Measurements from ENCODE around the gene ASMTL.
"Not testable (repeated sequence)": the region's sequence is repeated elsewhere in the genome, so short reads cannot be mapped to it uniquely, and the experiment has no call there.

Gene ASMTL

DNA sequence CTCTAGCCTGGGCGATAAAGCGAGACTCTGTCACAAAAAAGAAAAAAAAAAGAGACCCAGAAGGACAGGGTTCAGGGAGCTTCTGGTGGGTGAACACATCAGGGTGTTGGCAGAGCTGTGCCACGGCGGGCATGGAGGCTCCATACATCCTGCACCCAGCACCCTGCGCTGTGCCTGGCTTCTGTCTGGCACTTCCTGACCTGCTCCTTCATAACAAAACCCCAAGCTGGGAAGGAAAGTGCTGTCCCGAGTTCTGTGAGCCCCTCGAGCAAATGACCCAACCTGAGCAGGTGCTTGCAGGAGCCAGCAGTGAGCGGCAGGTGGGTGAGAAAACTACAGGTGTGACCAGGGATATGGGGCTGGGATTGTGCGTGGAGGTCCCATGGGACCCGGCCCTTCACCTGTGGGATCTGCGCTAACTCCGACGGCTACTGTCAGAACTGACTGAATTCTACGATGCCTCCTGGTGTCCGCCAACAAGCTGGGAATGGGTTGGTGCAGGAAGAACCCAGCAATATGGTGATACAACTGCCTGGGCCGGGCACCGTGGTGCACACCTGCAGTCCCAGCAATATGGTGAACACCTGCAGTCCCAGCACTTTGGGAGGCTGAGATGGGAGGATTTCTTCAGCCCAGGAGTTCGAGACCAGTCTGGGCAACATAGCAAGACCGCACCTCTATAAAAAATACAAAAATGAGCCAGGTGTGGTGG lies 18.9 kb downstream of the ASMTL start:
- no peak for FAIRE-seq

DNA sequence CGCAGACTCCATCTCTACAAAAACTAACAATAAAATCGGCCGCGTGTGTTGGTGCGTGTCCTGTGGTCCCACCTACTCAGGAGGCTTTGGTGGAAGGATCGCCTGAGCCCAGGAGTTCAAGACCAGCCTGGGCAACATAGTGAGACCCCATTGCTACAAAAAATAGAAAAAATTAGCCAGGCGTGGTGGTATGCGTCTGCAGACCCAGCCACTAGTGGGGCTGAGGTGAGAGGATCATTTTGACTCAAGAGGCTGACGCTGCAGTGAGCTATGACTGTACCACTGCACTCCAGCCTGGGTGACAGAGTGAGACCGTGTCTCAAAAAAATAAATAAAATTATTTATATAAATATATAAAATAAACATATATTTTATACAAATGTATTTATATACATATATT lies 22.3 kb downstream of the ASMTL start:
- no peak for FAIRE-seq

DNA sequence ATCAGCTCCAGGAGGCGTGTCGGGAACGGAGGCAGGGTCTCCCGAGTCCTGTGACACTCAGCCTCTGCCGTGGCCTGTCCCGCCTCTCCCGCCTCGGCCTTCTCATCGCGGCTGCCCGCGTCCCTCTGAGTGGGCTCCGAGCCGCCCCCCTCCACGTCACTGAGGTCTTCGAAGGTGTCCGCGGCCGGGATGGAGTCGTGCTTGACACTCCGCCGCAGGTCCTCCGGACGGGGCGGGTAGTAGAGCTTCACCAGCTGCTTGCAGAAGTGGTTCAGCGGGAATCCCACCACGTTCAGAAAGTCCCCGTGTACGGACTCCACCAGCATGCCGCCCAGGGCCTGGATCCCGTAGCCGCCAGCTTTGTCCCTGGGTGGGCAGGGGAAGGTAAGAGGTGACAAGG lies 25.0 kb downstream of the ASMTL start:
- FAIRE-seq = no peak

DNA sequence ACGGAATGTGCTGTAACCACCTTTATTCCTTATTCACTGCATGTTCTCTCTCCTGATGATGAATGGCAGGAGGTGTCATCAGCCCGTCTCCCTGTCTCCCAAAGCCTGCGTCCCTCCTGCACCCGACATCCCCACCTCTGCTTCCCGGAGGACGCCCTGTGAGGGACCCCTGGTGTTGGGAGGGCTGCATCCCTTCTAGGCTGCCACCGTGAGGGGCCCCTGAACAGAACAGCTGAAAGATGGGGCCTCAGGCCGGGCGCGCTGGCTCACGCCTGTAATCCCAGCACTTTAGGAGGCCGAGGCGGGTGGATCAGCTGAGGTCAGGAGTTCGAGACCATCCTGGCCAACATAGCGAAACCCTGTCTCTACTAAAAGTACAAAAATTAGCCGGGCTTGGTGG lies 26.4 kb downstream of the ASMTL start:
- not testable (repeated sequence) for FAIRE-seq

DNA sequence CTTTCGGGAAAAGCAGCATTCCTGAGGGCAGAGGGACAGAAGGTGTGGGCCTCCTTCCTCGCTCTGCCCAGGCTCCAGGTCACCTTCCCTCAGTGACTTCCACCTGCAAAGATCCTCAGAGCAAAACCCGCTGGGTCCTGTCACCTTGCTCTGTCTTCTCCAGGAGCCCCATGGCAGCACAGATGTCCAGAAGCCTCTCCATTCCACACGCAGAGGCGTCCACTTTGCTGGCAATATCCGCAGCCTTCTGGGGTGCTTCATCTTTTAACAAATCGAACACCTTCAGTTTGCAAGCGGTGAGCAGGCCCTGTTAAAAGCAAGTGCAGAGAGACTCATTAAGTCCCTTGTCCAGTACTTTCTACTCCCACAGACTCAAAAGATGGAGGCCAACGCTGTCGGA lies 27.3 kb downstream of the ASMTL start:
- FAIRE-seq = no peak

DNA sequence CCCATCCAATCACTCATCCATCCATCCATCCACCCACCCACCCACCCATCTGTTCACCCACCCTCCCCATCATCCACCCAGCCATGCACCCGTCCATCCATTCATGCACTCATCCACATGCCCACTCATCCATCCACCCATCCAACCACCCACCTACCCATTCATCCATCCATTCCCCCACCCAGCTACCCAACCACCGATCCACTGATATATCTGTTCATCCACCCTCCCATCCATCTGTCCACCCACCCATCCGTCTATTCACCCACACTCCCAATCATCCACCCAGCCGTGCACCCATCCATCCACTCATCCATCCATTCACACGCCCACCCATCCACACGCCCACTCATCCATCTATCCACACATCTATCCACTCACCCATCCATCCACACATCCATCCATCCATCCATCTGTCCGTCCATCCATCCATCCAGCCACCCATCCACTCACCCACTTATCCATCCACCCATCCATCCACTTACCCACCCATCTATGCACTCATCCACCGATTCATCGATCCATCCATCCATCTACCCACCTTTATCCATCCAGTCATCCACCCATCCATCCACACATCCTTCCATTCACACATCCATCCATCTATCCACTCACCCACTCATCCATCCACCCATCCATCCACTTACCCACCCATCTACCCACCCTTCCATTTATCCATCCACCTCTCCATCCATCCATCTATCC lies 28.4 kb downstream of the ASMTL start:
- FAIRE-seq = no peak

DNA sequence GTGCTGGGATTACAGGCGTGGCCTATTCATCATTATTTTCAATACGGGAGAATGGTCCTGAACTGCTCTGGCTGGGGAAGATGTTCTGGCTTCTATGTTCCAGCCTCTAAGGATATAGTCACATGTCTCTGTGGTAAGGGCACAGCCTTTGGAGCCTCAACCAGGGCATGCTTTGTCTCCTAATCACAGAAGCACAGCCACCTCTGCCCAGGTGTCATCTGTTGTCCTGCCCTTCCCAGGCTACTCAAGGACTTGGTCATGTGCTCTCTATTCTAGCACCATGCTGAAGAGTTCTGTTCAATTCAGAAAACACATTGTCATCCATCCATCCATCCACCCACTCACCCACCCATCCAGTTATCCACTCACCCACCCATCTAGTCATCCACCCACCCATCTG lies 29.5 kb downstream of the ASMTL start:
- FAIRE-seq = no peak

DNA sequence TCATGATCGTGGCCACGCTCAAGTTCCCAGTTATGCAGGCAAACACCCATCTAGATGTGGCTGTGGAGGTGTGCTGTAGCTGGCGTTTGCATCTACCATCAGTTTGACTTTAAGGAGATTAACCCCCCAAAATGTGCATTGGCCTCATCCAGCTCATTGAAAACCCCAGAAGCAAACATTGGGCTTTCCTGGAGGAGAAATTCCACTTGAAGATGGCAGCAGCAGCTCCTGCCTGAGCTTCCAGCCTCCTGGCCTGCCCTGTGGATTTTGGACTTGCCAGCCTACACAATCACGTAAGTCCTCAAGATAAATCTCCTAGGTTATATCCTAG lies 30.6 kb downstream of the ASMTL start:
- FAIRE-seq = no peak

DNA sequence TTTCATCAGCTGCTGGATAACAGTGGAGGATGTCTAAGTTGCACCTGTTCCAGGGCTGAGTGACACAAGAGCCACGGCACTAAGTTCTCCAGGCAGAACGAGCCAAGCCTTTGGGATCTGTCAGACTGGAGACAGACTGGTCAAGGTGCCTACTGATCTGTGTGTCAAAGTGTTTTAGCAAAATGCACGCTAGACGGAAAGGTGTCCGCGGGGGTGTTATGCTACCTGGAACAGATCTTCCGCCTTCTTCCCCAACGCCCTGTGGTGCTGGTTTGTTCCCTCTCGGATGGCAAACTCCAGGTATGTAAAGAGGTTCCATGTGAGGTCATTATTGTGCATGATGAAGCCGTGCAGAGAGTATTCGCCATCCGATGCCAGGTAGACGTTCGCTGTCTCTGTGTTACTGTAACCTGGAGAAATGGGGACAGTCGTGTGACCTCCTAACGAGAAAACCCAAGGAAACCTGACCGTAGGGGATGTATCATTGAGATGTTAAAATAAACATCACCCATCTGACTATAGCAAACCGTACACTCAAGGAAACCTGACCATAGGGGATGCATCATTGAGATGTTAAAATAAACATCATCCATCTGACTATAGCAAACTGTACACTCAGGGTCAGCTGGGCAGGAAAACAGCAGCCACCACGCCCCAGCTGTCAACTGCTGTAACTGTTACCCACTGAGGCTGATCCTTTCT lies 31.1 kb downstream of the ASMTL start:
- no peak for FAIRE-seq

DNA sequence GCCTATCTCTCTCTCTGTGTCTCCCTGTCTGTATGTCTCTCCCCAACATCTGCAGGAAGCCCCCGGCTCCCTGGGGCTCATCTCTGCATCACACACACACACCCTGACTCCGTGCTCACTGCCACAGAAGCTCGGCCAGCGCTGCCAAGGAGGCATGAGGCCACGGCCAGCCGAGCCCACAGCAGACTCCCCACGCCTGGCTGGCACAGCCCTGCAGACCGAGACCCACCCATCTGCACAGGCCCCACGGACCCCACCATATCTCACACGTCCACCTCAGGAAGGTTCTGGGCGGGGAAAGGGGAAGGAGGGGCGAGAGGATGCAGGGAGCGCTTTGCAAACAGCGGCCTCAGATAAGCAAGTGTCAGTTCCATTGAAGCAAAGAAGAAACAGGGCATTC lies 32.3 kb downstream of the ASMTL start:
- no peak for FAIRE-seq

DNA sequence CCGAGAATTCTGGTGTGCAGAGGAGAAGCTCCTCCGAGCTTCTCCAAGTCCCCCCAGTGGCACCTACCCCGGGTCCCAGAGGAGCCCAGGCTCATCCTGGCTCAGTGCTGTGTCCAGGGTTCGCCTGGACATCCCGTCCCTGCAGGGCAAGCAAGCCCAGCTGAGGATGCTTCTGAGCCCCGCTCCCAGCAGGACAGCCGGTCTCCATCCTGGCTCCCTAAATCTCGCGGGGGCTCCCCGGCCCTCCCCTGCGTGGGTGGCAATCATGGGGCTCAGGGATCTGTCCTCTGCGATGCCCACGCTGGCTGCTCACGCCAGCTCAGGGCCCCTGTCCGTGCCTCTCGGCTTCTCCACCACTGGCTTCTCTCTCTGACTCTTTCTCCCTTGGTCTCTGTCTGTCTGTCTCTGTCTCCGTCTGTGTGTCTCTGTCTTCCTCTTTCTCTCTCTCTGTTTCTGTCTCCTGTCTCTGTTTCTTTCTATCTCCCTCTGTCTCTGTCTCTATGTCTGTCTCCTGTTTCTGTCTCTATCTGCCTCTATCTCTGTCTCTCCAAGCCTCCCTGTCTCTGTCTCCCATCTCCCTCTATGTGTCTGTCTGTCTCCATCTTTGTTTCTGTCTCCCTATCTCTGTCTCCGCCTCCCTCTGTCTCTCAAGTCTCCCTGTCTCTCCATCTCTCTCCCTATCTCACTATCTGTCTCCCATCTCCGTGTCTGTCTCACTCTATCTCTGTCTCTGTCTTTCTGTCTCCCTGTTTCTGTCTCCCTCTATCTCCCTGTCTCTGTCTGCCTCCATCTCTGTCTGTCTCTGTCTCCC lies 33.0 kb downstream of the ASMTL start:
- FAIRE-seq = no peak

DNA sequence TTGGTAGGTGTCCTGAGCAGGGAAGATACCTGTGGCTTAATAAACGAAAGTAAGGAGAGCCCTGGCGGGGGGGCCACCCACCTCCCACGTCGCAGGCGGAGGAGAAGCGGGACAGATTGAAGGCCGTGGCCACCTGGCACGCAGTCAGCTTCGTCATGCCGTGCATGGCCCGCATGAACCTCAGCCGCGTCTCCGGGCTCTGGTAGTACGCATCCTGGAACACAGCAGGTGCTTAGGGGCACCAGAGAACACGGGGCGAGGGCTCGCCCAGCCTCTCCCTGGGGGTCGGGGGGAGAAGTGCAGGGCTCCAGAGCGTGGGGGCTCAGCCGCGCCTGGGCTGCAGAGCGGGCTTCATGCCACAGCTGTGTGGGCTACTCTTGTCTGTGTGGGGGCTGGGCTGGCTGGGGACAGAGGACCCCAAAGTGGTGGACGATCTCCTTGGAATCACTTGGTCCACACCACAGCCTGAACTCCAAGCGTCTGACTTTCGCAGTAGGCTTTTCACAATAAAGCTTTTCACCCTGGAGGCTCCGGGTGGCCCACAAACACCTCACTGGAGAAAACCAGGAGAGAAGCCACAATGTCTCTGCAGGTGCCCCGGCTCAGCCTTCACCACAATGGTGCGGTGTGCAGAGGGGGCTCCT lies 33.7 kb downstream of the ASMTL start:
- FAIRE-seq = no peak

DNA sequence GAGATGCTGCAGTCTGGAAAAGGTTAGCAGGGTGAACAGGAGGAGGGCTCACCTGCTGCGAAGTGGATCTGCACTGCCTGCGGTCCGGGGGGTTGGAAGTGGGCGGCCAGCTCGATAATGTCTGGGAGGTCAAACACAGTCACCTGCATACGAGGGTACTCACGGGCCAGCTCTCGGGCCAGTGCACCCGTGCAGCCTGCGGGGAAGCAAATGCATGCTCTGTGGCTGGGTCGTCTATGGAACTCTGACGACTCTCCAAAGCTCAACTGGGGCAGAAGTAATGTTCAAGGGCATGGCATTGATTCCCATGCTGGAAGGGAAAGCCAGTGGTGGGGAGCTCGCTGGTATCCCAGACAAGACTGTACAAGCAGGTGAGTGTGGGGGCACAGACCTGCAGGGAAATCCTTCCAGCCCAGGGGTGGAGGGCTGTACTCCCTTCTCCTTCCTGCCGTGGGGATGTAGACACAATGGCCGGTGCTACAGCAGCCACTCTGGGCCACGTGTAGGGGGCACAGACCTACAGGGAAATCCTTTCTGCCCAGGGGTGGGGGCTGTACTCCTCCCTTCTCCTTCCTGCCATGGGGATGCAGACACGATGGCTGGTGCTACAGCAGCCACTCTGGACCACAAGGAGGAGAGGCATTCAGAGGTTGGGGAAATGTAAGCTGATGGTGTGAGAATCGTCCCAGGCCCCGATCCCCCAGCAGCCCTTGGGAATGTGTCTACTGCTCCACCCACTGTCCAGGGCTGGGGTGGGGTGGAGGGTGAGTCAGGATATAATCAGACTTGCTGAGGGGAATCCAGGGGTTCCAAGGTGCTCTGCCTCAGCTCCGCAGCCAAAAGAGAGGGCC lies 34.6 kb downstream of the ASMTL start:
- FAIRE-seq = no peak

DNA sequence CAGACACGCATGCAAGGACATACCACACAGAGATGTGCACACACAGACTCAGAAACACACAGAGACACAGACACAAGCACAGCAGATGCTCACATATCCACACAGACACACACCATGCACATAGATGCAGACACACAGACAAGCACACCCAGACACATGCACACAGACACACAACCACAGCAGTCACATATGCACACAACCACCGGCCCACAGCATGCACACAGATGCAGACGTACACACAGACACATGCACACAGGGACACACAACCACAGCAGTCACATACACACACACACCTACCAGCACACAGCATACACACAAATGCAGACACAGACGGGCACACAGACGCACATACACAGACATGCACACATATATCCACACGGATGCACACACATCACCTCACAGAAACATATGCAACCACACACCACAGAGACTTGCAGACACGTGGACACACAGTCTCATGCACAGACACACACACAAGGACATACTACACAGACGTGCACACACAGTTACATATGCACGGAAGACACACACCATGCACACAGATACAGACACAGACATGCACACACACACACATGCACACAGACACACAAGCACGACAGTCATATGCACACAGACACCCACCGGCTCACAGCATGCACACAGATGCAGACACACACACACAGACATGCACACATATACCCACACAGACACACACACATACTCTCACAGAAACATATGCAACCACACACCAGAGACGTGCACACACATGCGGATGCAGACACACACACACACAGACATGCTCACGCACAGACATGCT lies 35.5 kb downstream of the ASMTL start:
- FAIRE-seq = no peak

DNA sequence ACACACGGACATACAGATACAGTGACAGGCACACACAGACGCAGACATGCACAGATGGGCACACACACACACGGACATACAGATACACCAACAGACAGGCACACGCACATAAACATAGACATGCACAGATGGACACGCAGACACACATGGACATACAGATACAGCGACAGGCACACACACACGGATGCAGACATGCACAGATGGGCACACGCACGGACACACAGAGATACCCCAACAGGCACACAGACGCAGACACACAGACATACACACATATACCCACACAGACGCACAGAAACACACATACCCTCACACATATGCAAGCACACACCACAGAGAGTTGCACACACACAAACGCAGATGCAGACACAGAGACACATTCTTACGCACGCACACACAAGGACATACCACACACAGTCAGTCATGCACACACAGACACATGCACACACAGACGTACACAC lies 36.4 kb downstream of the ASMTL start:
- no peak for FAIRE-seq

DNA sequence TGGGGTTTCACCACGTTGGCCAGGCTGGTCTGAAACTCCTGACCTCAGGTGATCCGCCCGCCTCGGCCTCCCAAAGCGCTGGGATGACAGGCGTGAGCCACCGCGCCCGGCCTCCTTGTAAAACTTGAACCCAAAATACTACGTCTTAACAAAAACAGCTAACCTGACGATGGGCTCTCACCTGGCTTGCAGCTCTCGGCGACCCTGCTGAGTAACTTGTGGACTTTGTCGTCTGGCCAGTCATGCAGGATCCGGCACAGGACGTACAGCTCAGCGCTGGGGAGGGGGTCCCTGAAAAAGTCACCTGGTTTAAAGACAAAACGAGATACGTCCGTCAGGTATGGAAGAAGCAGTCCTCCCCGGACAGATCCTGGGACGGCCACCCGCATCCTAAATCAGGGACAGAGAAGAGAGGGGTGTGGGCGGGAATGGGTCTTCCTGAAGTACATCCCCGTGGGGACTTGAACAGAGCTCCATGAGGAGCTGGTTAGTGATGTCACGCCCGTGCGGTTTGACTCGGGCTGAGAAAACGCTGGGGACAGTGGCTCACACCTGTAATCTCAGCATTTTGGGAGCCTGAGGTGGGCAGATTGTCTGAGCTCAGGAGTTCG lies 40.1 kb downstream of the ASMTL start:
- no peak for FAIRE-seq

DNA sequence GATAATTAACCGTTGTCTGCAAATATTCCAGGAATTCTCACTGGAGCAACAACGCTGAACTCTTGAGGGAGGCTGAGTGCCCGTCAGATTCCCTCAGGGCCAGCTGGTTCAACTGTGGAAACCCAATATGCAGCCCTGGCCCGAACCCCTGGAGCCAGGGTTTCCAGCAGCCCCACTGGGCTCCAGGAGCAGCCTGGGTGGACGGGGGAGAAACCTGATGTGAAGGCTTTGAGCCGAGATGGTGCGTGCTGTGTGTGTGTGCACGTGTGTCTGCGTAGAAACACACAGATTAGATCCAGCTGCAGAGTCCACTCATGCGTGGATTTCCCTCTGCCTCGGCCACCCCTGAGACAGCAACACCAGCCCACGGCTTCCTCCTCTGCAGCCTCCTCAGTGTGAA lies 41.4 kb downstream of the ASMTL start:
- FAIRE-seq = no peak

DNA sequence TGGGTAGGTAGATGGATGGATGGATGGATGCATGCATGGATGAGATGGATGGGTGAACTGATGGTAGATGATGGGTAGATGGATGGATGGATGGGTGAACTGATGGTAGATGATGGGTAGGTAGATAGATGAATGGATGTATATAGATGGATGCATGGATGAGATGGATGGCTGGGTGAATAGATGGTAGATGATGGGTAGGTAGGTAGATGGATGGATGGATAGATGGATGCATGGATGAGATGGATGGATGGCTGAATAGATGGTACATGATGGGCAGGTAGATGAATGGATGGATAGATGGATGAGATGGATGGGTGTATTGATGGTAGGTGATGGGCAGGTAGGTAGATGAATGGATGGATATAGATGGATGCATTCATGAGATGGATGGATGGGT lies 45.7 kb downstream of the ASMTL start:
- no peak for FAIRE-seq

DNA sequence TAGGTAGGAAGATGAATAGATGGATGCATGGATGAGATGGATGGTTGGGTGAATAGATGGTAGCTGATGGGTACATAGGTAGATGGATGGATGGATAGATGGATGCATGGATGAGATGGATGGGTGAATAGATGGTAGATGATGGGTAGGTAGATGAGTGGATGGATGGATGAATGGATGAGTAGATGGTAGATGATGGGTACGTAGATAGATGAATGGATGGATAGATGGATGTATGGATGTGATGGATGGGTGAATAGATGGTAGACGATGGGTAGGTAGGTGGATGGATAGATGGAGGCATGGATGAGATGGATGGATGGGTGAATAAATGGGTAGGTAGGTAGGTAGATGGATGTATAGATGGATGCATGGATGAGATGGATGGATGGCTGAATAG lies 46.9 kb downstream of the ASMTL start:
- FAIRE-seq = not testable (repeated sequence)

DNA sequence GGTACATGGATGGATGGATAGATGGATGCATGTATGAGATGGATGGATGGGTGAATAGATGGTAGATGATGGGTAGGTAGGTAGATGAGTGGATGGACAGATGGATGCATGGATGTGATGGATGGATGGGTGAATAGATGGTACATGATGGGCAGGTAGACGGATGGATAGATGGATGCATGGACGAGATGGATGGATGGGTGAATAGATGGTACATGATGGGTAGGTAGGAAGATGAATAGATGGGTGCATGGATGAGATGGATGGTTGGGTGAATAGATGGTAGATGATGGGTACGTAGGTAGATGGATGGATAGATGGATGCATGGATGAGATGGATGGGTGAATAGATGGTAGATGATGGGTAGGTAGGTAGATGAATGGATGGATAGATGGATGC lies 48.8 kb downstream of the ASMTL start:
- FAIRE-seq = not testable (repeated sequence)

DNA sequence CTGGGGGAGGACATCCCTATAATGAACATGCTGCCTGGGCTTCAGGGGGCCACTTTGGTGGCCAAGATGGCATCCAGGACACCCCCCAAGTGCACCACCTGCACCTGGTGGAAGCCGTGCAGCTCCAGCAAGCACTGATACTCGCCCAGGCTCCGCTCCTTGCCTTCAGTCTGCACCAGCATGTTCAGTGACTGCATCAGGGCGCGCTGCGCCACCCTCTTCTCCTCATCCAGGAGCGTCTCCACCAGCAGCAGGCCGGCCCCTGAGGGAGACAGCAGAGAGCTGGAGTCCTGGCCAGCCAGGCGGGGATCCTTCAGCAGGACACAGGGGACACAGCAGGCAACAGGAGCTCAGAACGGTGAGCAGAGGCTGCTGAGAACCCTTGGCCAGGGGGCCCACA lies 49.5 kb downstream of the ASMTL start:
- FAIRE-seq = no peak

Measured in G401.6 (cell line).